DND-41 (cell line): ENCODE data around the gene HDAC6.

Experiments
- EZH2 ChIP-seq: IDR thresholded peaks from 3 replicates; pipeline ENCODE4 v1.6.1; 2012; ENCODE audit warnings: borderline replicate concordance, low read depth, mild to moderate bottlenecking, moderate library complexity, low read length, inconsistent platforms; ENCODE audit not compliant: severe bottlenecking
- TF ChIP-seq, protein P1 (sequence below): IDR thresholded peaks from 2 replicates; pipeline ENCODE4 v1.5.1; 2012; ENCODE audit warnings: borderline replicate concordance, low read length, moderate library complexity, mild to moderate bottlenecking; ENCODE audit not compliant: poor library complexity, severe bottlenecking; ENCODE audit errors: extremely low read depth

DNA sequence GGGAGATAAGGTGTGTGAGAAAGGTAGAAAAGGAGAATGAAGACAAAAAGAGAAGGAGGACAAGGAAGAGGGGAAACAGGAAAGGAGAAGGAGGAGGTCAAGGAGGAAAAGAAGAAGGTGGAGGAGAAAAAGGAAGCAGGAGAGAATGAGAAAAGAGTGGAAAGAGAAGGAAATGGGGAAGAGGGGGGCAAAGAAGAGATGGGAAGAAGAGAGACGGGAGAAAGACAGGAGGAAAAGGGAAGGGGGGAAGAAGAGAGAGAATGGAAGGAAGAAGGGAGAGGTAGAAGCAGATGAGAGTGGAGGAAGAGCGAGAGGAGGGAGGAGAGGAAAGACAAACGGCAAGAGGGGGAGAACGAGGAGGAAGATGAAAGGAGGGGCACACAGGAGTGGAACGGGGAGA lies 11.4 kb upstream of the HDAC6 start:
- TF ChIP-seq EZH2: no peak
- TF ChIP-seq, protein P1, sequence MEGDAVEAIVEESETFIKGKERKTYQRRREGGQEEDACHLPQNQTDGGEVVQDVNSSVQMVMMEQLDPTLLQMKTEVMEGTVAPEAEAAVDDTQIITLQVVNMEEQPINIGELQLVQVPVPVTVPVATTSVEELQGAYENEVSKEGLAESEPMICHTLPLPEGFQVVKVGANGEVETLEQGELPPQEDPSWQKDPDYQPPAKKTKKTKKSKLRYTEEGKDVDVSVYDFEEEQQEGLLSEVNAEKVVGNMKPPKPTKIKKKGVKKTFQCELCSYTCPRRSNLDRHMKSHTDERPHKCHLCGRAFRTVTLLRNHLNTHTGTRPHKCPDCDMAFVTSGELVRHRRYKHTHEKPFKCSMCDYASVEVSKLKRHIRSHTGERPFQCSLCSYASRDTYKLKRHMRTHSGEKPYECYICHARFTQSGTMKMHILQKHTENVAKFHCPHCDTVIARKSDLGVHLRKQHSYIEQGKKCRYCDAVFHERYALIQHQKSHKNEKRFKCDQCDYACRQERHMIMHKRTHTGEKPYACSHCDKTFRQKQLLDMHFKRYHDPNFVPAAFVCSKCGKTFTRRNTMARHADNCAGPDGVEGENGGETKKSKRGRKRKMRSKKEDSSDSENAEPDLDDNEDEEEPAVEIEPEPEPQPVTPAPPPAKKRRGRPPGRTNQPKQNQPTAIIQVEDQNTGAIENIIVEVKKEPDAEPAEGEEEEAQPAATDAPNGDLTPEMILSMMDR: no peak
